ENCODE data around the gene SMLR1.

DNA sequence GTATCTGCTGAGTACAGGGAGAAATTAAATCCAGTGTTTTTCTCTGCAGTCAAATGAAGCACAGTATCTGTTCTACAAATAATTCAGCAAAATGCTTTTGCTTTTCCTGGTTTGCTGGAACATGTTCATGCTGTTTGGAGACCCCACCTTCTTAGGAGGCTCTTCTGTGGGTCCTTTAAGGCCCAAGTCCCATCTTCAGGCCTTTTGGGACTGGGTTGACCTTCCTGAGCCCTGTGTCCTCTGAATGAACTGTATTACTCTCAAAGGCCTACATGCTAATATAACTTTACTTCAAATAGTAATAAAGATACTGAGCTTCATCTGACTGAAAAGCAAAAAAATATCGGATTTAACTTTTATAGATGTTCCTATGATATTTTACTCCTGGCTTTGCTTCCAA is 19.3 kb downstream of the SMLR1 start:
- TF ChIP-seq EZH2 (IDR thresholded peaks at IDR 0.05; ENCODE audit: low read depth, unreplicated experiment) (no peak), JUNB (IDR thresholded peaks at IDR 0.05; ENCODE audit: unreplicated experiment) (no peak), CTCF (conservative IDR thresholded peaks at IDR 0.05; ENCODE audit: low read depth in 2 of 2) (no peak)
